Measurements from ENCODE around the gene TGM2.

The TGM2 gene

DNA sequence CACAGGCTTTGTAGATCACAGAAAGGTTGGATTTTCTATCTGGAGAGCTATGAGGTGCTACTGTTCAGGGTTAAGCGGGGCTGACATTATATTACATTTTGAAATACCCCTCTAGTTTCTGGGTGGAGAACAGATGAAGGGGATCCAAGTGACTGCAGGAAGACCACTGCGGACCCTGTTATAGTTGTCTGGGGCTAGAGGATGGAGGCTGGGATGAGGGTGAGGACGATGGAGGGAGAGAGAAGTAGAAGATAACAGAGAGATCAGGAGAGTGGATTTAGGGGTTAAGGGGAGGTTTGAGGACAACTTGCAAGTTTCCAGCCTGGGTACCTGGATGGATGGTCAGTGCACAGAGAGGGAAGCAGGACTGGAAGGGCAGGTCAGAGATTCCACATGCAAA is 43.5 kb upstream of the TGM2 start:
- peaks cover 3% of the 10 kb centered on the region for H3K79me1 ChIP-seq (ENCODE audit: low read length)
- no peaks in the 10 kb centered on the region for H3K36me3 ChIP-seq (ENCODE audit: control insufficient read depth in 1 of 2, insufficient read depth in 2 of 2, low read length in 2 of 2)
- no peak overlapping the region for H2BK5ac ChIP-seq (ENCODE audit: low read depth, low read length, poor library complexity)
- no peak overlapping the region for H2AFZ ChIP-seq (ENCODE audit: insufficient read depth, low read length, poor library complexity)
- no peak overlapping the region for H3K9ac ChIP-seq (ENCODE audit: low read length)
- H3K23ac ChIP-seq (ENCODE audit: low read length) = no peak overlapping the region
- peak overlapping the region; percentile 3 for H4K91ac ChIP-seq (ENCODE audit: low read depth, low read length)
- H3K4me1 ChIP-seq (ENCODE audit: control insufficient read depth in 1 of 2, insufficient read depth in 2 of 2, low read length in 2 of 2) = peaks cover 6 to 7% of the 10 kb centered on the region in 2 experiments
- no peak overlapping the region for H3K4me3 ChIP-seq (ENCODE audit: low read depth, low read length)
- H3K9me3 ChIP-seq (ENCODE audit: insufficient read depth, low read depth, low read length) = no peaks in the 10 kb centered on the region
- H3K4ac ChIP-seq (ENCODE audit: low read depth, low read length) = no peak overlapping the region
- 100% methylated on average over 1 of the region's 3 CpGs for WGBS (ENCODE audit: extremely low coverage, insufficient coverage, insufficient read length)
- H4K12ac ChIP-seq (ENCODE audit: low read depth, low read length) = no peak overlapping the region
- H3K27me3 ChIP-seq (ENCODE audit: insufficient read depth, low read length) = no peaks in the 10 kb centered on the region
- H3K4me2 ChIP-seq (ENCODE audit: low read length) = no peak overlapping the region
- no peaks in the 10 kb centered on the region for H3K79me2 ChIP-seq (ENCODE audit: control insufficient read depth, insufficient read depth, low read length, poor library complexity)
- no peak overlapping the region for H2AK5ac ChIP-seq (ENCODE audit: low read length)
- no peak for DNase-seq
- H3K14ac ChIP-seq (ENCODE audit: low read length) = no peak overlapping the region
- H2BK120ac ChIP-seq (ENCODE audit: insufficient read depth, low read length, poor library complexity) = no peak overlapping the region
- no peak overlapping the region for H4K8ac ChIP-seq (ENCODE audit: low read depth, low read length)
- no peak overlapping the region for H2BK12ac ChIP-seq (ENCODE audit: low read length)
- H3K27ac ChIP-seq (ENCODE audit: low read depth, low read length) = no peak overlapping the region
- no peak overlapping the region for H3K18ac ChIP-seq (ENCODE audit: low read length)

- Histone ChIP-seq H2AK5ac (ENCODE audit: low read length) (no peak overlapping the region), H3K9ac (ENCODE audit: low read length) (no peak overlapping the region), H3K79me1 (ENCODE audit: low read length) (no peaks in the 10 kb centered on the region), H2BK120ac (ENCODE audit: insufficient read depth, low read length, poor library complexity) (no peak overlapping the region), H3K23ac (ENCODE audit: low read length) (no peak overlapping the region), H2BK5ac (ENCODE audit: low read depth, low read length, poor library complexity) (no peak overlapping the region), H3K18ac (ENCODE audit: low read length) (no peak overlapping the region), H4K91ac (ENCODE audit: low read depth, low read length) (no peak overlapping the region), H3K9me3 (ENCODE audit: insufficient read depth, low read depth, low read length) (peaks cover 2% of the 10 kb centered on the region), H3K4ac (ENCODE audit: low read depth, low read length) (no peak overlapping the region), H2AFZ (ENCODE audit: insufficient read depth, low read length, poor library complexity) (no peak overlapping the region), H4K12ac (ENCODE audit: low read depth, low read length) (no peak overlapping the region), H3K4me2 (ENCODE audit: low read length) (no peak overlapping the region), H3K14ac (ENCODE audit: low read length) (no peak overlapping the region), H3K27me3 (ENCODE audit: insufficient read depth, low read length) (no peaks in the 10 kb centered on the region), H3K4me3 (ENCODE audit: low read depth, low read length) (no peak overlapping the region), H2BK12ac (ENCODE audit: low read length) (no peak overlapping the region), H3K36me3 (ENCODE audit: control insufficient read depth in 1 of 2, insufficient read depth in 2 of 2, low read length in 2 of 2) (no peaks in the 10 kb centered on the region), H3K79me2 (ENCODE audit: control insufficient read depth, insufficient read depth, low read length, poor library complexity) (no peaks in the 10 kb centered on the region), H4K8ac (ENCODE audit: low read depth, low read length) (no peak overlapping the region), H3K4me1 (ENCODE audit: control insufficient read depth in 1 of 2, insufficient read depth in 2 of 2, low read length in 2 of 2) (peaks cover 6 to 8% of the 10 kb centered on the region in 2 experiments), H3K27ac (ENCODE audit: low read depth, low read length) (no peak overlapping the region)
- no peak for DNase-seq
- WGBS (ENCODE audit: extremely low coverage, insufficient coverage, insufficient read length) = no CpG with 5 or more reads among the region's 1 CpG
Measured at GRCh38 chr20:38208088-38208487, 43.0 kb upstream of the TGM2 start.

DNA sequence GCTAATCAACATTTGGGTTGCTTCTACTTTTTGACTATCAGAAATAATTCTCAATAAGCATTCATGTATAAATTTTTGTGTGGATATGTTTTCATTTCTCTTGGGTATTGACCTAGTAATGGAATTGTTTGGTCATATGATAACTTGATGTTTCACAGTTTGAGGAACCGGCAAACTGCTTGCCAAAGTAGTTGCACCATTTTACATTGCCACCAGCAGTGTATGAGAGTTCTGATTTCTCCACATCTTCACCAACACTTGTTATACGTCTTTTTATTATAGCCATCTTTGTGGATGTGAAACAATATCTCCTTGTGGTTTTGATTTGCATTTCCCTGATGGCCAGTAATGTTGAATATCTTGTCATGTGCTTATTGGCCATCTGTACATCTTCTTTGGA is 42.6 kb upstream of the TGM2 start:
- Histone ChIP-seq H3K14ac (ENCODE audit: low read length) (no peak overlapping the region), H3K79me2 (ENCODE audit: control insufficient read depth, insufficient read depth, low read length, poor library complexity) (no peaks in the 10 kb centered on the region), H3K4ac (ENCODE audit: low read depth, low read length) (no peak overlapping the region), H2BK12ac (ENCODE audit: low read length) (no peak overlapping the region), H2BK5ac (ENCODE audit: low read depth, low read length, poor library complexity) (no peak overlapping the region), H4K91ac (ENCODE audit: low read depth, low read length) (no peak overlapping the region), H3K9me3 (ENCODE audit: insufficient read depth, low read depth, low read length) (peaks cover 6% of the 10 kb centered on the region), H2AK5ac (ENCODE audit: low read length) (no peak overlapping the region), H3K27me3 (ENCODE audit: insufficient read depth, low read length) (no peaks in the 10 kb centered on the region), H4K8ac (ENCODE audit: low read depth, low read length) (no peak overlapping the region), H3K79me1 (ENCODE audit: low read length) (peaks cover 1% of the 10 kb centered on the region), H3K18ac (ENCODE audit: low read length) (no peak overlapping the region), H3K4me2 (ENCODE audit: low read length) (no peak overlapping the region), H2AFZ (ENCODE audit: insufficient read depth, low read length, poor library complexity) (no peak overlapping the region), H4K12ac (ENCODE audit: low read depth, low read length) (no peak overlapping the region), H3K36me3 (ENCODE audit: control insufficient read depth in 1 of 2, insufficient read depth in 2 of 2, low read length in 2 of 2) (no peaks in the 10 kb centered on the region), H3K9ac (ENCODE audit: low read length) (no peak overlapping the region), H3K23ac (ENCODE audit: low read length) (no peak overlapping the region), H3K27ac (ENCODE audit: low read depth, low read length) (no peak overlapping the region), H2BK120ac (ENCODE audit: insufficient read depth, low read length, poor library complexity) (no peak overlapping the region), H3K4me1 (ENCODE audit: control insufficient read depth in 1 of 2, insufficient read depth in 2 of 2, low read length in 2 of 2) (peaks cover 6 to 9% of the 10 kb centered on the region in 2 experiments), H3K4me3 (ENCODE audit: low read depth, low read length) (no peak overlapping the region)
- no CpG with 5 or more reads among the region's 2 CpGs for WGBS (ENCODE audit: extremely low coverage, insufficient coverage, insufficient read length)
- no peak for DNase-seq

GRCh38 chr20:38205001-38205400 is 39.9 kb upstream of the TGM2 start:
- H2AK5ac ChIP-seq (ENCODE audit: low read length) = no peak overlapping the region
- H4K12ac ChIP-seq (ENCODE audit: low read depth, low read length) = no peak overlapping the region
- H3K27me3 ChIP-seq (ENCODE audit: insufficient read depth, low read length) = no peaks in the 10 kb centered on the region
- no peak overlapping the region for H4K91ac ChIP-seq (ENCODE audit: low read depth, low read length)
- no peaks in the 10 kb centered on the region for H3K79me2 ChIP-seq (ENCODE audit: control insufficient read depth, insufficient read depth, low read length, poor library complexity)
- H3K4ac ChIP-seq (ENCODE audit: low read depth, low read length) = no peak overlapping the region
- H4K8ac ChIP-seq (ENCODE audit: low read depth, low read length) = no peak overlapping the region
- no peak overlapping the region for H3K4me2 ChIP-seq (ENCODE audit: low read length)
- no peak overlapping the region for H3K27ac ChIP-seq (ENCODE audit: low read depth, low read length)
- no CpG with 5 or more reads among the region's 3 CpGs for WGBS (ENCODE audit: extremely low coverage, insufficient coverage, insufficient read length)
- H2BK12ac ChIP-seq (ENCODE audit: low read length) = no peak overlapping the region
- no peak overlapping the region for H3K9ac ChIP-seq (ENCODE audit: low read length)
- no peak overlapping the region for H3K18ac ChIP-seq (ENCODE audit: low read length)
- no peaks in the 10 kb centered on the region for H3K36me3 ChIP-seq (ENCODE audit: control insufficient read depth in 1 of 2, insufficient read depth in 2 of 2, low read length in 2 of 2)
- H3K4me3 ChIP-seq (ENCODE audit: low read depth, low read length) = no peak overlapping the region
- peaks cover 6% of the 10 kb centered on the region for H3K9me3 ChIP-seq (ENCODE audit: insufficient read depth, low read depth, low read length)
- no peak overlapping the region for H3K14ac ChIP-seq (ENCODE audit: low read length)
- no peak for DNase-seq
- no peak overlapping the region for H2BK120ac ChIP-seq (ENCODE audit: insufficient read depth, low read length, poor library complexity)
- no peak overlapping the region for H3K23ac ChIP-seq (ENCODE audit: low read length)
- H2AFZ ChIP-seq (ENCODE audit: insufficient read depth, low read length, poor library complexity) = no peak overlapping the region
- no peak overlapping the region for H2BK5ac ChIP-seq (ENCODE audit: low read depth, low read length, poor library complexity)
- H3K79me1 ChIP-seq (ENCODE audit: low read length) = peaks cover 8% of the 10 kb centered on the region
- H3K4me1 ChIP-seq (ENCODE audit: control insufficient read depth in 1 of 2, insufficient read depth in 2 of 2, low read length in 2 of 2) = peaks cover 13 to 20% of the 10 kb centered on the region in 2 experiments

All from trophoblast cell (in vitro differentiated cells and primary cell).